GM12878 (cell line): ENCODE results near the gene ACAP2. TPM values are rescaled to one million over a fixed set of nuclear protein-coding genes. Genes with fewer than 3 reads are reported as not detected.
"Not testable (repeated sequence)": the region's sequence is repeated elsewhere in the genome, so short reads cannot be mapped to it uniquely, and the experiment has no call there.

ENCODE experiments used
- ATAC-seq: fragments of 200-7000 bp; cut with Tn5 transposase; 3 replicates; pipeline ENCODE4 v1.9.1; 2020; ENCODE audit warnings: mild to moderate bottlenecking, moderate library complexity
- BruUV-seq: library from RNA; stranded (reverse); fragments of 400-500 nt; replicated peaks from 2 replicates; lab custom pipeline; 2021; lab: Mats Ljungman, UMichigan
- CTCF ChIA-PET: fragments of 300-600 bp; sonication (Branson Sonifier 250); formaldehyde crosslinking; extraction: SDS; loops from one replicate; lab custom pipeline; 2021; ENCODE audit warnings: inconsistent platforms; lab: Yijun Ruan, JAX
- POLR2A ChIA-PET: fragments of 350-600 bp; formaldehyde crosslinking; extraction: SDS; loops from one replicate; lab custom pipeline; 2021; ENCODE audit warnings: inconsistent platforms; lab: Charles Lee
- RAD21 ChIA-PET: fragments of 300-600 bp; sonication (Branson Sonifier 250); formaldehyde crosslinking; loops from one replicate; lab custom pipeline; 2023; ENCODE audit warnings: antibody characterized with exemption; ENCODE audit not compliant: unreplicated experiment; lab: Charles Lee
- SMC1A ChIA-PET: fragments of 300-600 bp; sonication (Branson Sonifier 250); formaldehyde crosslinking; loops from one replicate; lab custom pipeline; 2023; ENCODE audit not compliant: unreplicated experiment, uncharacterized antibody; lab: Charles Lee
- DNase-seq: peaks from one replicate; pipeline ENCODE4 v3.0.0-alpha.2; 2011; ENCODE audit warnings: low read depth, low spot score
- FAIRE-seq: peaks from 3 replicates; lab custom pipeline; 2011; peaks lifted over from hg19 to GRCh38; lab: Jason Lieb, UNC
- H2AFZ ChIP-seq: 2 replicates; pipeline ENCODE4 v1.6.0; 2011; ENCODE audit warnings: low read depth, low read length, control low read depth; ENCODE audit not compliant: control insufficient read depth
- H3K27ac ChIP-seq: 2 replicates; pipeline ENCODE4 v1.5.1; 2011; ENCODE audit warnings: control low read depth; ENCODE audit not compliant: control insufficient read depth, insufficient read depth
- H3K27me3 ChIP-seq, 2 experiments: replicated peaks in 1 of 2; 2 replicates each; pipeline versions ENCODE4 v1.6.0 to v1.6.1; 2011; ENCODE audit warnings: low read length in 1 of 2; ENCODE audit not compliant: control insufficient read depth in 2 of 2, insufficient read depth in 2 of 2
- H3K36me3 ChIP-seq, 2 experiments: 2 replicates each; pipeline ENCODE4 v1.5.1; 2011; ENCODE audit warnings: low read length in 1 of 2; ENCODE audit not compliant: control insufficient read depth in 2 of 2, insufficient read depth in 2 of 2
- H3K4me1 ChIP-seq: 2 replicates; pipeline ENCODE4 v1.6.1; 2011; ENCODE audit warnings: mild to moderate bottlenecking, low read length, moderate library complexity, mixed read lengths; ENCODE audit not compliant: control insufficient read depth, insufficient read depth
- H3K4me2 ChIP-seq: 2 replicates; pipeline ENCODE4 v1.6.0; 2011; ENCODE audit warnings: control low read depth; ENCODE audit not compliant: control insufficient read depth, insufficient read depth
- H3K4me3 ChIP-seq: fragments of 200-600 bp; sonication (generic); 2 replicates; pipeline ENCODE4 v1.5.1; 2016
- H3K79me2 ChIP-seq: 2 replicates; pipeline ENCODE4 v1.6.0; 2011; ENCODE audit warnings: low read length; ENCODE audit not compliant: control insufficient read depth, insufficient read depth
- H3K9ac ChIP-seq: 2 replicates; pipeline ENCODE4 v1.8.0; 2011; ENCODE audit warnings: low read length, control low read depth, mixed read lengths; ENCODE audit not compliant: control insufficient read depth, insufficient read depth
- H3K9me3 ChIP-seq: replicated peaks from 3 replicates; pipeline ENCODE4 v1.5.1; 2011; ENCODE audit warnings: mild to moderate bottlenecking, low read length; ENCODE audit not compliant: control insufficient read depth, insufficient read depth
- H4K20me1 ChIP-seq: 2 replicates; pipeline ENCODE4 v1.6.0; 2011; ENCODE audit not compliant: control insufficient read depth, insufficient read depth
- HDAC6 ChIP-seq: fragments of 200-600 bp; sonication (generic); IDR thresholded peaks from one replicate; pipeline ENCODE4 v1.8.0; 2017; ENCODE audit warnings: antibody characterized with exemption; ENCODE audit not compliant: unreplicated experiment
- RUNX3 ChIP-seq: IDR thresholded peaks from 2 replicates; pipeline ENCODE4 v1.6.1; 2012; ENCODE audit warnings: low read length, inconsistent platforms
- TCF12 ChIP-seq: IDR thresholded peaks from 2 replicates; pipeline ENCODE4 v1.6.1; 2011; ENCODE audit warnings: low read depth, mild to moderate bottlenecking, low read length
- ZBTB4 ChIP-seq: fragments of 450-650 bp; formaldehyde crosslinking; IDR thresholded peaks from 2 replicates; pipeline ENCODE4 v1.4.0; 2022; ENCODE audit warnings: mild to moderate bottlenecking, moderate library complexity
- WGBS: methylation state at CpG from one replicate; pipeline ENCODE4 v1.1.6; 2016; ENCODE audit warnings: low lambda C conversion rate; ENCODE audit not compliant: insufficient replicate concordance, insufficient coverage; ENCODE audit errors: missing lambda C conversion rate; 5-methylcytosine and 5-hydroxymethylcytosine counted together
- in situ Hi-C: fragments of 300-500 bp; cut with MboI; formaldehyde crosslinking; loops from 9 replicates; pipeline ENCODE4 v1.14.3; 2018; ENCODE audit warnings: mixed read lengths
- intact Hi-C: fragments of 100-400 bp; cut with micrococcal nuclease; formaldehyde crosslinking; loops from one replicate; pipeline ENCODE4 v1.14.2; 2022; ENCODE audit not compliant: unreplicated experiment
- polyA plus RNA-seq, 11 experiments: library from polyadenylated mRNA; depleted of rRNA in 4 of 11; unstranded in 6 of 11; stranded (reverse) in 5 of 11; fragments of >200 nt; fragmentation: Nextera tagmentation in 4 of 11; fragmentation: Illumina TruSeq in 1 of 11; extraction: Ambion mirVana in 4 of 11; extraction: Trizol in 1 of 11; gene quantifications; 1 replicate in 1 of 11; 2 replicates in 10 of 11; pipeline versions ENCODE4 v1.2.1 to v1.2.3, GENCODE V29; 2011 to 2016; ENCODE audit warnings: inconsistent platforms in 2 of 11, missing spikeins in 2 of 11, low read depth in 1 of 11
- total RNA-seq, 4 experiments: library from RNA; depleted of rRNA in 3 of 4; stranded (reverse); fragments of >200 nt in 3 of 4; fragmentation: Illumina TruSeq in 1 of 4; extraction: Trizol in 1 of 4; gene quantifications; 2 replicates each; pipeline versions ENCODE4 v1.2.1 to v1.2.3, GENCODE V29; 2013 to 2021

Gene ACAP2
- total and polyA plus RNA-seq, 10 of the 15 experiments (the other 5 are each of a cell fraction or from before 2014, with no cell fraction given) = 7.1 to 53.8 (median 35.7) TPM

- TF ChIP-seq ZBTB4 (no peak), TCF12 (no peak), RUNX3 (no peak), HDAC6 (no peak)
Measured at GRCh38 chr3:195466251-195466650, 23.4 kb upstream of the ACAP2 start (continued).

- FAIRE-seq, H2AFZ ChIP-seq, H3K79me2 ChIP-seq, intact Hi-C loops, H3K27ac ChIP-seq, H3K4me1 ChIP-seq, H3K4me3 ChIP-seq, ATAC-seq, BruUV-seq, RAD21 ChIA-PET, H3K9ac ChIP-seq, H4K20me1 ChIP-seq, DNase-seq, CTCF ChIA-PET, H3K36me3 ChIP-seq, SMC1A ChIA-PET, H3K27me3 ChIP-seq, H3K4me2 ChIP-seq, H3K9me3 ChIP-seq: not testable (repeated sequence)
- WGBS = 65% methylated on average over 5 of the region's 6 CpGs
- in situ Hi-C loops = loop anchor here (10.0 kb wide), 1 partner anchor 52 kb away; no protein-coding TSS in a partner anchor
- POLR2A ChIA-PET = interaction anchor here (0.7 kb wide), 1 partner anchor 9 kb away, joined by 3 read pairs; no protein-coding TSS in a partner anchor
Measured at GRCh38 chr3:195462922-195463321, 20.1 kb upstream of the ACAP2 start.
